Progenitor cell of endocrine pancreas (in vitro differentiated cells): Measurements from ENCODE around the gene C2orf78. TPM values are rescaled to one million over a fixed set of nuclear protein-coding genes. Genes with fewer than 3 reads are reported as not detected.
"Not testable (repeated sequence)": the region's sequence is repeated elsewhere in the genome, so short reads cannot be mapped to it uniquely, and the experiment has no call there.

ENCODE experiments used
- DNase-seq: peaks from one replicate; pipeline ENCODE4 v3.0.0; 2021; ENCODE audit warnings: low spot score; ENCODE audit not compliant: unreplicated experiment
- H3K27ac Mint-ChIP-seq: 2 replicates; pipeline ENCODE4 v1.8.0; 2021; ENCODE audit warnings: mild to moderate bottlenecking, moderate library complexity, mixed read lengths
- H3K27me3 Mint-ChIP-seq: 2 replicates; pipeline ENCODE4 v1.8.0; 2021; ENCODE audit warnings: mixed read lengths
- H3K36me3 Mint-ChIP-seq: 2 replicates; pipeline ENCODE4 v1.8.0; 2022; ENCODE audit warnings: mixed read lengths; ENCODE audit not compliant: insufficient read depth
- H3K4me1 Mint-ChIP-seq: 2 replicates; pipeline ENCODE4 v1.8.0; 2021; ENCODE audit warnings: low read depth, mixed read lengths
- H3K4me3 Mint-ChIP-seq: 2 replicates; pipeline ENCODE4 v1.8.0; 2021; ENCODE audit warnings: low read depth, mild to moderate bottlenecking, moderate library complexity, mixed read lengths
- H3K9me3 Mint-ChIP-seq: 2 replicates; pipeline ENCODE4 v1.8.0; 2021; ENCODE audit warnings: low read depth, mixed read lengths
- CTCF ChIP-seq: fragments of 200-600 bp; sonication (generic); IDR thresholded peaks from one replicate; pipeline ENCODE4 v1.5.0; 2021; ENCODE audit warnings: antibody characterized with exemption, mild to moderate bottlenecking; ENCODE audit not compliant: unreplicated experiment
- total RNA-seq: library from RNA; stranded (reverse); gene quantifications from 2 replicates; pipeline ENCODE4 v1.2.1, GENCODE V29; 2021

C2orf78 gene
- total RNA-seq, 1 donor from 2014 or later: not detected

- Mint-ChIP-seq H3K4me1 (no peaks in the 10 kb centered on the region), H3K4me3 (no peak overlapping the region), H3K36me3 (peaks cover 25% of the 10 kb centered on the region), H3K27ac (no peak overlapping the region), H3K27me3 (no peaks in the 10 kb centered on the region), H3K9me3 (no peaks in the 10 kb centered on the region)
- TF ChIP-seq CTCF: no peak
- DNase-seq: no peak
Measured at GRCh38 chr2:73772819-73773218, 11.2 kb upstream of the C2orf78 start.

DNA sequence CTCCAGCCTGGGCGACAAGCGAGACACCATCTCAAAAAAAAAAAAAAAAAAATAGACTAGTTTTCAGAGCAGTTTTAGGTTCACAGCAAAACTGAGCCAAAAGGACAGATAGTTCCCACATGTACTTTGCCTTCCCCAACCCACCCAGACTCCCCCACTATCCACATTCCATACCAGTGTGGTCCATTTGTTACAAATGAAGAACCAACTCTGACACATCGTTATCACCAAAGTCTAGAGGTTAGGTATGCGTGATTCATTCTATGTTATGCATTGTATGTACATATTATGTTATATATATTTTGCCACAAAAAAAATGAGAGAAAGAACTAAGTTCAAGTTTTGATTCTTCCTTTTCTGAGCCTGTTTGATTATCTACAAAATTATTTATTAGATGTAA is 7.6 kb upstream of the C2orf78 start:
- H3K4me1 Mint-ChIP-seq: peaks cover 4% of the 10 kb centered on the region
- TF ChIP-seq CTCF: no peak
- DNase-seq: no peak
- no peak overlapping the region for H3K4me3 Mint-ChIP-seq
- H3K27me3 Mint-ChIP-seq: no peaks in the 10 kb centered on the region
- H3K9me3 Mint-ChIP-seq: no peaks in the 10 kb centered on the region
- peaks cover 18% of the 10 kb centered on the region for H3K36me3 Mint-ChIP-seq
- no peak overlapping the region for H3K27ac Mint-ChIP-seq

- no peak for TF ChIP-seq CTCF
- Mint-ChIP-seq H3K9me3 (no peaks in the 10 kb centered on the region), H3K36me3 (peaks cover 17% of the 10 kb centered on the region), H3K4me3 (no peak overlapping the region), H3K27me3 (no peaks in the 10 kb centered on the region), H3K4me1 (peaks cover 4% of the 10 kb centered on the region), H3K27ac (no peak overlapping the region)
- DNase-seq: no peak
Measured at GRCh38 chr2:73776869-73777519, 7.0 kb upstream of the C2orf78 start.

- H3K27me3 Mint-ChIP-seq, H3K4me1 Mint-ChIP-seq: not testable (repeated sequence)
- peak overlapping the region; percentile 97 for H3K27ac Mint-ChIP-seq
Measured at GRCh38 chr2:73778867-73779466, 5.0 kb upstream of the C2orf78 start.

GRCh38 chr2:73779467-73780236 is 4.3 kb upstream of the C2orf78 start, which contains the start of gene DUSP11:
Gene DUSP11, minus strand, starts transcription at chr2:73780103. Its CDS starts 129 bp downstream, at chr2:73779974.
- Mint-ChIP-seq H3K27ac (peak within 1 kb of the TSS; percentile 97), H3K36me3 (peaks cover 8% of the 10 kb centered on the region), H3K27me3 (no peaks in the 10 kb centered on the region), H3K4me3 (peak within 1 kb of the TSS; percentile 98), H3K4me1 (peaks cover 4% of the 10 kb centered on the region), H3K9me3 (no peaks in the 10 kb centered on the region)
- peak; percentile 94 for DNase-seq
- peak; percentile 94 for TF ChIP-seq CTCF

More at GRCh38 chr2:73778867-73779466, 5.0 kb upstream of the C2orf78 start:
- not testable (repeated sequence) for H3K9me3 Mint-ChIP-seq, DNase-seq
- H3K36me3 Mint-ChIP-seq: peaks cover 13% of the 10 kb centered on the region
- H3K4me3 Mint-ChIP-seq: peak overlapping the region; percentile 98
